CD4-positive, alpha-beta T cell treated with Interleukin-4 for 1 hour (primary cell): ENCODE data around the gene CCDC184.
"Not testable (repeated sequence)": the region's sequence is repeated elsewhere in the genome, so short reads cannot be mapped to it uniquely, and the experiment has no call there.

ENCODE experiments used
- DNase-seq, 2 donors: peaks; one replicate each; pipeline ENCODE4 v3.0.0-alpha.2; 2020 to 2022

CCDC184 gene

DNA sequence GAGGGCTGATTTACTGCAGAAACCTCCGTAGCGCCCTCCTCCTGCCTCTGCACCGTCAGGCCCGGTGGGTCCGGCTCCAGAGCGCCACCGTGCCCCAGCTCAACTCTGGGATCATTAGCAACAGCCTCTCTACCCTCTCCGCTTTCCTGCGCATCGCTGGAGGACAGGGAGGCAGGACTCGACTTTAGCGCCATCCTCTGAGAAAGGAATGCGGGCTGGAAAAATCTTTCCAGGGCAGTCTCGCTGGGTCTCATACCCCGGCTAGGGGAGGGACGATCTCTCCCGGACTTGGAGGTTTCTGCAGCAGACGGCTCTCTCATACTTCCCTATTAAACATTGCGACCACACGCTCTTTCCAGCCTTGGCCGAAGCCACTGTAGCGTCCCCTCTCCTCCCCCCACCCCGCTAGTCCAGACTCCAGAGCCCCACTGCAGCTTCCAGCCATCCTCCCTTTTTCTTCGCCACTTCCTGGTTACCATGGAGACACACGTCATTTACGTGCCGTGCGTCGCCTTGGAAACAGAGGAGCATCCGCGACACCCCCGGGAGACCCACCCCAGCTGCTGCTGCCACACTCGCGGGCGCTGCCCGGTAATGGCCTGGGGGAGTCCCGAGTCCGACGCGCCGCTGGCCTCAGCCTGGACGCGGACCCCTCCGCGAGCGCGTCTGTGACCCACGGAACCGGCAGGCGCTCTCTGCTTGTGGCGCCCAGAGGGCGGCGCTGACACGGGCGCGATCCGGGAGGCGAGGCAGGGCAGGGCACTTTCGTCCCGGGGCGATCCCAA, at the start of gene CCDC184:
Gene CCDC184 (plus strand): TSS at position 554 of the 785 bp plus-strand sequence. CDS start 479 bp downstream, outside the sequence.
- DNase-seq = peak; percentile 84 to 88

DNA sequence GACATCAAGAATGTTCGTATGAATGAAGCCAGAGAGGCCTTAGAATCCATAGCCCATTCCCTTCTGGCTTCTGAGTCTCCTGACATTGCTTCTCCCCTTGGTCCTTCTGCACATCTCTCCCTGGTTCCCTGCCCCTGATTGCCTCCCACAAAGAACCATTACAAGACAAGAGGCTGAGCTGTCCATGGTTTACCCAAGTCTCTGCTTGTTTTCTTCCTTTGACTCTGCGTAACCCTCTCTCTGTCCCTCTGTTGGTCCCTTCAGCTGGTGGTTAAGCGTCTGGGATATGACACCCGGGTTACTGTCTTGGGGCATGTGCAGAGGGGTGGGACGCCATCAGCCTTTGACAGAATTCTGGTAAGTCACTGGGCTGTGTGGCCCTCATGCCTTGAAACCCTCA, 48.4 kb upstream of the CCDC184 start:
- no peak for DNase-seq

- DNase-seq = no peak
Observed at GRCh38 chr12:48142818-48143674, 40.4 kb upstream of the CCDC184 start.

DNA sequence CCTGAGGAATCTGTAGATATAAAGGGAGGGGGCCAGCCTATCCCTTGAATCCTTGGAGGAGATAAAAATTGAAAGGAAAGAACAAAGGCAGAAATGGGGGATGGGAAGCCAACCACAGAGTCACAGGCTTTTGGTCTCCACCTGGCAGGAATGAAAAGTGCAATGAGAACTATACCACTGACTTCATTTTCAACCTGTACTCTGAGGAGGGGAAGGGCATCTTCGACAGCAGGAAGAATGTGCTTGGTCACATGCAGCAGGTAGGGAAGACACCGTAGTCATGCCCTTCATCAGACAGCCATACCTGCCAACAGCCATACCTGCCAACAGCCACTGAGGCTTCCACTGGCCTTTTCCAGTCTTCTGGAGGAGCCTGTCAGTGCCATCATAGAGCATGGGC, 39.5 kb upstream of the CCDC184 start:
- no peak for DNase-seq

DNA sequence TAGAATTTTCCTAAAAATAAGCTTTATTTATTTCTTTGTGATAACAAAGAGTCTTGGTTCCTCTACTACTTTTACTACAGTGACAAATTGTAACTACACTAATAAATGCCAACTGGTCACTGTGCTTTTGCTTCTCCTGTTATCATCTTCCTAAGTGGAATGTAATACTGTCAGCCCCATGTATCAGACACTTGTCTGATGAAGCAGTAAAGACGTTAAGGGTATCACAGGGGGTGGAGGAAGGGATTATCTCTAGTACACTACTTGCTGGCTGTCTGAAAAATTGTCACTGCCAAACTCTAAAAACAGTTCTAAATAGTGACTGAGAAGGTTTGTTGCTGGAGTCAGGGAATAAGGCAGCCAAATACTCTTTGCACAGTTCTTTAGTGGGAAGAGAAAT, 37.5 kb upstream of the CCDC184 start:
- no peak for DNase-seq

GRCh38 chr12:48151103-48151771, 32.2 kb upstream of the CCDC184 start:
- DNase-seq = no peak

DNA sequence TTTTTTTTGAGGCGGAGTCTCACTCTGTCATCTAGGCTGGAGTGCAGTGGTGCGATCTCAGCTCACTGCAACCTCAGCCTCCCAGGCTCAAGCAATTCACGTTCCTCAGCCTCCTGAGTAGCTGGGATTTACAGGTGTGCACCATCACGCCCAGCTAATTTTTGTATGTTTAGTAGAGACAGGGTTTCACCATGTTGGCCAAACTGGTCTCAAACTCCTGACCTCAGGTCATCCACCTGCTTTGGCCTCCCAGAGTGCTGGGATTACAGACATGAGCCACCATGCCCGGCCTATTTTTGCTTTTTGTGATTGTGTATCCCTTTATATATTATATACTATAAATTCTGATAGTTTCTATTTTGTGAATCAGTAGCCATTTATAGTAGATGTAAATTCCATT, 27.7 kb upstream of the CCDC184 start:
- DNase-seq = not testable (repeated sequence)

- no peak for DNase-seq
Observed at GRCh38 chr12:48156652-48157017, 26.8 kb upstream of the CCDC184 start.

- DNase-seq = peak; percentile 99 to 100
Observed at GRCh38 chr12:48157018-48157888, 26.2 kb upstream of the CCDC184 start, which contains the start of gene ASB8. Gene ASB8 (minus strand): TSS chr12:48157515. CDS start chr12:48153496, 4,019 bp downstream.

DNA sequence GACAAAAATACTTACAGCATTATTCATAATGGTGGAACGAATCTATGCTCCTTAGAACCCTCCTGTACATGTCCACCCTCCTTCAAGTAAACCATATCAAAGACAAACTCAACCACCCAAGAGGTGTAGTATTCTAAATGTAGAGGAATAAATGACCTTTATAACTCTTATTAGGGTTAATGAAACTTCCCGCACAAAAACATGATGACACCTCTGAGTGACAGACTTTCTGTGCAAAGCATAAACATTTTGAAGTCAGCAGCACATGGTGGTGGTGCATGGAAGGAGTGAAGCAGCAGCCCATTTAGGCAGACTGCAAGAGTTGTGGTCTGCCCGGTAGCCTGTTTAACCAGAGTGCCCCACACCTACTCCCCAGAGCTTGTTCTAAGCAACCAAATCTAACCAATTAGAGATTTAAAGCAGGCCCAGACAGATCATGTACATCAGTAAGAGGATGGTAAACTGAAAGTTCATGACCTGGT, 25.5 kb upstream of the CCDC184 start:
- DNase-seq = peak in 1 of 2 donors; percentile 26

DNA sequence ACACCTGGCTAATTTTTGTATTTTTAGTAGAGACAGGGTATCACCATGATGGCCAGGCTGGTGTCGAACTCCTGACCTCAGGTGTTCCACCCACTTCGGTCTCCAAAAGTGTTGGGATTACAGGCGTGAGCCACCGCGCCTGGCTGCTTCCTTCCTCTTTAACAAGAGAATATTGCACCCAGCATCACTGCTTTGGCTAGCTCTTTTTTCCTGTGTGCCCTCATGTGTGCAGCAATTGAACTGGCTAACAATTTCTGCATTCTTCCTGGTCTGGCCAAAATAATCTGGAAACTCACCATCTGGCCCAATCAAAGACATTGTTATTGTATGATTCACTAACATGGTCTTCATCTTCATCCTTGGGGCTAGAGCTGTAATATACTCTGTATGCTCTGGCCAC, 23.4 kb upstream of the CCDC184 start:
- DNase-seq = no peak

- DNase-seq = no peak
Observed at GRCh38 chr12:48160807-48161206, 22.6 kb upstream of the CCDC184 start.

DNA sequence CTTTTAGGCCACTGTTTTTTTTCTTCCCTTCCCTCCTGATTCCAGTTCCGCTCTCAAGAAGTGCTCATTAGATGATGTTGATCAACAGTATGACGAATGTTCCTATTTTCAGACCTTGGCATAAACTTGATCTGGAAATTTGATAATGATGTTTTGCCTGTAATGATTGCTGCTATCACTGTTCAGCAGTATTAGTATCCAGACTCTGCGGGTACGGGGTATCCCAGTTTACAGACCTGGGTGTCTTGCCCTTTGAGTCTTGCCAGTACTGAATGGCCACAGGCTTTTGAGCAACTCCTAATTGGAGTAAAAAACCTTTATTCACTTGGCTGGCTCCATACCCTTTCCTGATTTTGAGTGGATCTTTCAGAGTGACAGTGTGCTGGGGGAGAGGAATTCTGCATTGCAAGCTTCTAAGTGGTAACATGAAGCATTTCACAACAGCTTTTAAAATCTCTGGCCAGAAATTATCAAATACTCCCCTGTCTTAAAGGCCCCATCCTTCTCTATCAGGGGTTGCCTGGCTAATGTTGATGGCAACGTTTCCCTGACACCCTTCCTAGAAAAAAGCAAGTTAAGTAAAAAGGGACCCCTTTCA, 20.2 kb upstream of the CCDC184 start:
- no peak for DNase-seq

GRCh38 chr12:48164451-48164850, 19.0 kb upstream of the CCDC184 start:
- no peak for DNase-seq

DNA sequence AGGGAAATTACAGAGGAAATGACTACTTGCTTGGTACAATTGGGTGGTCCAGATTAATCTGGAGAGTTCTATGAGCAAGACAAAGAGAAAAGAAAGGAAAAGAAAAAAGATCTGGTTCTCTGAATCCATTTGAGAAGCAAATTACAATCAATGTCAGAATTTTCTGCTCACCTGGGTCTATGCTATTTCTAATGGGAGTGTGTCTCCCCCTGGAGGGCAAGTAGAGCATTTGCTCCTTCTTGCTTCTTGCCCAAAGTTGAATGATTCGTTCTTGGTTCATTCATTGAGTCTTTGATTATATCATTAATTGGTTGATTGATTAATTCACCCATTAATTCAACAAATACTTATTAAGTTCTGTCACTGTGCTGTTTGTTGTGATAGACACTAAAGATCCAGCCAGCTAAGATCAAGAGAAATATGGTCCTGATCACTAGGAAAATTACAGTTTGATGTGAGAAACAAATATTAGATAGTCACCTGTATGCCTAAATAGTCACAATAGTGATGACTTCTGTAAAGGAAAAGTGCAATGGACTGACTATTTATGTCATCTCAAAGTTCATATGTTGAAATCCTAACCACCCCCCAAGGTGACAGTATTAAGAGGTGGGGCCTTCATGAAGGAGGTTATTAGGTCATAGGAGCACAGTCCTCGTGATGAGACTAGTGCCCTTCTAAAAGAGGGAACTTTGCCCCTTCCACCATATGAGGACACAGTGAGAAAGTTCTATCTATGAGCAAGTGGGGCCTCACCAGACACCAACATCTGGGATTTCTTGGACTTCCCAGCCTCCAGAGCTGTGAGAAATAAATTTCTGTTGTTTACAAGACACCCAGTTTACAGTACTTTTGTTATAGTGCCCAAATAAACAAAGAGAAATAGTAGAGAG, 18.1 kb upstream of the CCDC184 start:
- DNase-seq = peak; percentile 57 to 77

- no peak for DNase-seq
Observed at GRCh38 chr12:48169011-48169410, 14.4 kb upstream of the CCDC184 start.

DNA sequence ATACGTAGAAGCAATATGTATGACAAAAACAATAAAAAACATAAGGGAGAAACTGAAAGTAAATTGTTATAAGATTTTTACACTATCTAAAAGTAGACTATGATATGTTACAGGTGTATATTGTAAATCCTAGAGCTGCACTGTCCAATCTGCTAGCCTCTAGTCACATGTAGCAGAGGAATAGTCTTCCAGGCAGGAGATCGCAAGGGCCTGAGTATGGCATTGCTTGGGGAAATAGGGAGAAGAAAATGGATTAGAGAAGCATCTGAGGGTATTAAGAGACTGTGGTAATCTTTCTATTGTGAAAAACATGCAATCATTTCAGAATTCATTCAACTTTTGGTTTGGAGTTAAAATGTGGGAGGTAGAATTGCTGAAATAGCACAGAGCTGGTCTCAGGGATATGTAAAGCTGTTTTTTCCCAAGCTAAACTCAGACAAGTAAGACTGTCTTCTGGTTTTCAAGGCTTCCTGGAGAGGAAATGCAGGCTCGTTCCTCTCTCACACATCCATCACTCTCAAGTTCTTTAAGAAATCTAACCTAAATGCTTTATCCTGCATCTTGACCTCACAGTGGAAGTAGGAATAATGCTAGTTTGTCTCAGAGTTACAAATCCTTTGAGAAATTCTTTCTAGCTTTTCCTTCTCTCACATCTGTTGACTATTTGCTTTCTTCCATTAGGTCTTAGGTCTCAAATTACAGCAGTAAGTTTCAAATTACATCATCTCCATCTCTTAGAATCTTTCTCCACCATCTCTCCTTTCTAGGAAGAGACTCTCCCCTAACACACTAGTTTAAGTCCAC, 7.6 kb upstream of the CCDC184 start:
- DNase-seq = no peak

DNA sequence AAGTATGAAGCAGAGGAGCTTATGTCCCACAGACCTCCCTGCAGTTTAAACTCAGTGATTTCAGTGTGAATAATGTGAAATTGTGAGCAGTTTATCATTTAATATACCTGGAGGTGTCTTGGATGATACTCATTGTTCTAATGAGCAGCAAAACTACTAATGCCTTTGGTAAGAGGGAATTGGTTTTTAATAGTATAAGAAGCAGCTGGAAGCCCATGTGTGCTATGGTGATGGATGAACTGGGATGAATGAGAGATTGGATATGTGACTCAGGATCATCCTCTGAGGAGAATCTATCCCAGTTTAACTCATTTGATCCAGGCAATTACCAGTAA, 7.1 kb upstream of the CCDC184 start:
- no peak for DNase-seq

GRCh38 chr12:48177982-48178381, 5.5 kb upstream of the CCDC184 start:
- DNase-seq = no peak

GRCh38 chr12:48179466-48179865, 4.0 kb upstream of the CCDC184 start:
- DNase-seq = no peak
